HepG2 (cell line): ENCODE data around the gene BBC3. TPM values are rescaled to one million over a fixed set of nuclear protein-coding genes. Genes with fewer than 3 reads are reported as not detected.

Experiments
- ATAC-seq: fragments of 200-7000 bp; cut with Tn5 transposase; 3 replicates; pipeline ENCODE4 v1.9.1; 2020; ENCODE audit warnings: mild to moderate bottlenecking, moderate library complexity
- BruUV-seq: library from RNA; stranded (reverse); fragments of 400-500 nt; replicated peaks from 2 replicates; lab custom pipeline; 2021; lab: Mats Ljungman, UMichigan
- CTCF ChIA-PET: fragments of 300-600 bp; formaldehyde crosslinking; extraction: SDS; loops from one replicate; lab custom pipeline; 2021; ENCODE audit warnings: low total read pairs, inconsistent platforms, low intra/inter-chr PET ratio; lab: Yijun Ruan, JAX
- POLR2A ChIA-PET: fragments of 350-600 bp; sonication (Branson Sonifier 250); formaldehyde crosslinking; loops from one replicate; lab custom pipeline; 2020; ENCODE audit warnings: antibody characterized with exemption, inconsistent platforms; lab: Yijun Ruan, JAX
- DNase-seq: peaks from one replicate; pipeline ENCODE4 v3.0.0-alpha.2; 2015; ENCODE audit warnings: low spot score
- FAIRE-seq: peaks from 3 replicates; lab custom pipeline; 2011; peaks lifted over from hg19 to GRCh38; lab: Jason Lieb, UNC
- H2AFZ ChIP-seq: one replicate; pipeline ENCODE4 v1.6.1; 2011; ENCODE audit warnings: low read length, inconsistent platforms
- H3K27ac ChIP-seq: fragments of 300-600 bp; 3 replicates; pipeline ENCODE4 v1.8.0; 2011; ENCODE audit warnings: mixed run types, mild to moderate bottlenecking, mixed read lengths, low read length, inconsistent platforms; ENCODE audit not compliant: insufficient read depth; ENCODE audit errors: extremely low read length
- H3K27me3 ChIP-seq, 2 experiments: fragments of 200-600 bp in 1 of 2; 2 replicates in 1 of 2; 3 replicates in 1 of 2; pipeline versions ENCODE4 v1.6.0 to v1.8.0; 2011; ENCODE audit warnings: low read length in 2 of 2, mild to moderate bottlenecking in 2 of 2, moderate library complexity in 2 of 2, inconsistent platforms in 1 of 2; ENCODE audit not compliant: insufficient read depth in 2 of 2, control insufficient read depth in 1 of 2
- H3K36me3 ChIP-seq, 2 experiments: fragments of 200-600 bp in 1 of 2; replicated peaks in 1 of 2; 2 replicates in 1 of 2; 3 replicates in 1 of 2; pipeline versions ENCODE4 v1.5.1 to v1.8.0; 2011; ENCODE audit warnings: low read length in 2 of 2, inconsistent platforms in 1 of 2; ENCODE audit not compliant: insufficient read depth in 2 of 2, control insufficient read depth in 1 of 2
- H3K4me1 ChIP-seq: 2 replicates; pipeline ENCODE4 v1.5.1; 2012; ENCODE audit warnings: low read length, inconsistent platforms; ENCODE audit not compliant: insufficient read depth
- H3K4me2 ChIP-seq: 2 replicates; pipeline ENCODE4 v1.6.0; 2011; ENCODE audit warnings: low read depth, low read length, inconsistent platforms
- H3K4me3 ChIP-seq, 3 experiments: fragments of 200-600 bp in 1 of 3; sonication (generic), shearing (Covaris generic) in 1 of 3; replicated peaks in 1 of 3; 2 replicates each; pipeline ENCODE4 v1.5.1; 2011 to 2016; ENCODE audit warnings: low read length in 3 of 3, inconsistent platforms in 2 of 3, low read depth in 2 of 3, mild to moderate bottlenecking in 2 of 3, control low read depth in 1 of 3, mixed read lengths in 1 of 3; ENCODE audit not compliant: insufficient read depth in 1 of 3
- H3K79me2 ChIP-seq: one replicate; pipeline ENCODE4 v1.6.1; 2011; ENCODE audit warnings: low read length, inconsistent platforms; ENCODE audit not compliant: insufficient read depth
- H3K9ac ChIP-seq: 2 replicates; pipeline ENCODE4 v1.6.0; 2011; ENCODE audit warnings: mild to moderate bottlenecking, low read depth, low read length, inconsistent platforms; ENCODE audit not compliant: insufficient read depth
- H3K9me3 ChIP-seq: 2 replicates; pipeline ENCODE4 v1.5.1; 2012; ENCODE audit warnings: mild to moderate bottlenecking, low read length
- H4K20me1 ChIP-seq: 2 replicates; pipeline ENCODE4 v1.6.0; 2011; ENCODE audit warnings: inconsistent platforms, mild to moderate bottlenecking, low read length, moderate library complexity; ENCODE audit not compliant: insufficient read depth
- FOXC1 ChIP-seq: sonication (generic); formaldehyde crosslinking; IDR thresholded peaks from 2 replicates; pipeline ENCODE4 v1.8.0; 2022; ENCODE audit warnings: mild to moderate bottlenecking, missing genetic modification reagents, borderline replicate concordance
- KLF13 ChIP-seq: sonication (generic); formaldehyde crosslinking; IDR thresholded peaks from 2 replicates; pipeline ENCODE4 v1.4.0; 2020; ENCODE audit warnings: mild to moderate bottlenecking, missing genetic modification reagents
- PAX8 ChIP-seq: sonication (generic); formaldehyde crosslinking; IDR thresholded peaks from 2 replicates; pipeline ENCODE4 v1.8.0; 2022; ENCODE audit warnings: mild to moderate bottlenecking, missing genetic modification reagents, borderline replicate concordance
- SUZ12 ChIP-seq: fragments of 150-350 bp; IDR thresholded peaks from 2 replicates; pipeline ENCODE4 v1.6.1; 2014; ENCODE audit warnings: low read depth, low read length
- ZBTB33 ChIP-seq: sonication (generic); formaldehyde crosslinking; IDR thresholded peaks from 2 replicates; pipeline ENCODE4 v1.4.0; 2020; ENCODE audit warnings: missing genetic modification reagents
- ZBTB38 ChIP-seq: sonication (generic); formaldehyde crosslinking; IDR thresholded peaks from 2 replicates; pipeline ENCODE4 v1.5.1; 2020; ENCODE audit warnings: mild to moderate bottlenecking, missing genetic modification reagents
- ZBTB4 ChIP-seq: sonication (generic); formaldehyde crosslinking; IDR thresholded peaks from 2 replicates; pipeline ENCODE4 v1.4.0; 2020; ENCODE audit warnings: missing genetic modification reagents, mild to moderate bottlenecking, borderline replicate concordance
- ZNF704 ChIP-seq: sonication (generic); formaldehyde crosslinking; IDR thresholded peaks from 2 replicates; pipeline ENCODE4 v1.8.1; 2023; ENCODE audit warnings: mild to moderate bottlenecking, inconsistent platforms, moderate library complexity, missing genetic modification reagents, borderline replicate concordance
- ZSCAN12 ChIP-seq: sonication (generic); formaldehyde crosslinking; IDR thresholded peaks from 2 replicates; pipeline ENCODE4 v1.9.0; 2021; ENCODE audit warnings: mild to moderate bottlenecking, missing genetic modification reagents
- WGBS: methylation state at CpG from one replicate; pipeline ENCODE4 v1.1.6; 2017; ENCODE audit warnings: low lambda C conversion rate; 5-methylcytosine and 5-hydroxymethylcytosine counted together
- in situ Hi-C: cut with HindIII; loops from 2 replicates; pipeline ENCODE4 v1.10.0; 2017; ENCODE audit warnings: low pct_unique_long_range_greater_than_20kb; ENCODE audit not compliant: extremely low pct_ligation_motif_present
- intact Hi-C: fragments of 100-400 bp; cut with micrococcal nuclease; formaldehyde crosslinking; loops from one replicate; pipeline ENCODE4 v1.10.0; 2022; ENCODE audit not compliant: unreplicated experiment
- polyA plus RNA-seq, 8 experiments: library from polyadenylated mRNA; depleted of rRNA in 3 of 8; stranded (reverse) in 7 of 8; unstranded in 1 of 8; fragments of >200 nt; fragmentation: Illumina TruSeq in 4 of 8; extraction: Trizol in 4 of 8; gene quantifications; 2 replicates each; pipeline versions ENCODE4 v1.2.1 to v1.2.3, GENCODE V29; 2011 to 2016; ENCODE audit warnings: low read depth in 4 of 8, missing spikeins in 1 of 8, mixed read lengths in 1 of 8; ENCODE audit not compliant: insufficient read depth in 1 of 8
- total RNA-seq, 5 experiments: library from RNA; depleted of rRNA; stranded (reverse); fragments of >200 nt; fragmentation: Illumina TruSeq; extraction: Trizol; gene quantifications; 2 replicates each; pipeline ENCODE4 v1.2.3, GENCODE V29; 2016; ENCODE audit warnings: low read depth in 1 of 5

Gene BBC3
- total and polyA plus RNA-seq, 2 of the 13 experiments (the other 11 are each of a cell fraction or from before 2014, with no cell fraction given), result 6.1 to 8.8 TPM

GRCh38 chr19:47267350-47267759, 36.4 kb upstream of the BBC3 start:
- peaks cover 2% of the 10 kb centered on the region; the same call in 1 of the 2 replicates for H3K4me1 ChIP-seq
- no peaks in the 10 kb centered on the region for H3K79me2 ChIP-seq
- H3K27ac ChIP-seq, result no peak overlapping the region
- in situ Hi-C loops (no loop called here), intact Hi-C loops (no loop called here)
- FAIRE-seq, result no peak
- WGBS, result 97% methylated on average over 5 of the region's 14 CpGs
- H3K27me3 ChIP-seq, result no peaks in the 10 kb centered on the region
- TF ChIP-seq PAX8 (CRISPR knock-in tag), result no peak
- peak; percentile 56; the same call in 1 of the 2 replicates for TF ChIP-seq ZBTB33 (CRISPR knock-in tag)
- TF ChIP-seq ZSCAN12 (CRISPR knock-in tag), result no peak
- TF ChIP-seq ZNF704 (CRISPR knock-in tag), result no peak
- TF ChIP-seq SUZ12, result no peak
- TF ChIP-seq FOXC1 (CRISPR knock-in tag), result no peak
- TF ChIP-seq ZBTB4 (CRISPR knock-in tag), result no peak
- no peak for TF ChIP-seq KLF13
- TF ChIP-seq ZBTB38, result peak; percentile 63; the same call in 1 of the 2 replicates
- H3K4me2 ChIP-seq, result no peak overlapping the region
- H3K4me3 ChIP-seq, result no peak overlapping the region
- ATAC-seq, result no peak
- no peaks in the 10 kb centered on the region for H3K9me3 ChIP-seq
- no peak overlapping the region for H3K9ac ChIP-seq
- H4K20me1 ChIP-seq, result no peaks in the 10 kb centered on the region
- peaks cover 17 to 49% of the 10 kb centered on the region in 2 experiments; a peak in 4 of 5 replicates for H3K36me3 ChIP-seq
- BruUV-seq, result no TSS peak
- ChIA-PET CTCF (no interaction called here), POLR2A (interaction anchor here (0.6 to 1.3 kb wide), 3 partner anchors 10 to 40 kb away, joined by 3 to 9 read pairs (median 3); no protein-coding TSS in a partner anchor)
- H2AFZ ChIP-seq, result no peak overlapping the region
- no peak for DNase-seq
